Mammary microvascular endothelial cell (primary cell): Measurements from ENCODE around the gene RGR. TPM values are rescaled to one million over a fixed set of nuclear protein-coding genes. Genes with fewer than 3 reads are reported as not detected.

Experiments used
- total RNA-seq: library from RNA; depleted of rRNA; stranded (reverse); fragments of >200 nt; gene quantifications from 2 replicates; pipeline ENCODE4 v1.2.3, GENCODE V29; 2015

Gene RGR
- not detected in 2 replicates for total RNA-seq

GRCh38 chr10:84244651-84245270, at the start of gene RGR:
Gene RGR, plus strand, starts transcription at chr10:84245053. Its CDS starts 38 bp downstream, at chr10:84245091.

GRCh38 chr10:84225427-84226173, 19.3 kb upstream of the RGR start, which contains the start of gene LRIT2:
Gene LRIT2, minus strand, starts transcription at chr10:84225544. Its CDS starts 24 bp downstream, at chr10:84225520.

GRCh38 chr10:84241185-84241790, 3.6 kb upstream of the RGR start, which contains the start of gene LRIT1:
Gene LRIT1, minus strand, starts transcription at chr10:84241546. Its CDS starts 107 bp downstream, at chr10:84241439.

Other genes starting within 250 kb of the RGR start
- gene GHITM, start 105.5 kb upstream of the RGR start, total RNA-seq = 179 and 183 TPM in 2 replicates
- not detected in 2 replicates for gene GPR15LG, start 71.3 kb upstream of the RGR start, total RNA-seq
- gene CDHR1, start 50.5 kb upstream of the RGR start, total RNA-seq = 0.05 and 0.13 TPM in 2 replicates
- not detected in 2 replicates for gene LRIT2, start 19.5 kb upstream of the RGR start, total RNA-seq
- gene LRIT1, start 3.5 kb upstream of the RGR start, total RNA-seq = not detected in 2 replicates
- gene CCSER2, start 83.5 kb downstream of the RGR start, total RNA-seq = 19.1 and 27.0 TPM in 2 replicates